ENCODE data around the gene TMEM255B.

DNA sequence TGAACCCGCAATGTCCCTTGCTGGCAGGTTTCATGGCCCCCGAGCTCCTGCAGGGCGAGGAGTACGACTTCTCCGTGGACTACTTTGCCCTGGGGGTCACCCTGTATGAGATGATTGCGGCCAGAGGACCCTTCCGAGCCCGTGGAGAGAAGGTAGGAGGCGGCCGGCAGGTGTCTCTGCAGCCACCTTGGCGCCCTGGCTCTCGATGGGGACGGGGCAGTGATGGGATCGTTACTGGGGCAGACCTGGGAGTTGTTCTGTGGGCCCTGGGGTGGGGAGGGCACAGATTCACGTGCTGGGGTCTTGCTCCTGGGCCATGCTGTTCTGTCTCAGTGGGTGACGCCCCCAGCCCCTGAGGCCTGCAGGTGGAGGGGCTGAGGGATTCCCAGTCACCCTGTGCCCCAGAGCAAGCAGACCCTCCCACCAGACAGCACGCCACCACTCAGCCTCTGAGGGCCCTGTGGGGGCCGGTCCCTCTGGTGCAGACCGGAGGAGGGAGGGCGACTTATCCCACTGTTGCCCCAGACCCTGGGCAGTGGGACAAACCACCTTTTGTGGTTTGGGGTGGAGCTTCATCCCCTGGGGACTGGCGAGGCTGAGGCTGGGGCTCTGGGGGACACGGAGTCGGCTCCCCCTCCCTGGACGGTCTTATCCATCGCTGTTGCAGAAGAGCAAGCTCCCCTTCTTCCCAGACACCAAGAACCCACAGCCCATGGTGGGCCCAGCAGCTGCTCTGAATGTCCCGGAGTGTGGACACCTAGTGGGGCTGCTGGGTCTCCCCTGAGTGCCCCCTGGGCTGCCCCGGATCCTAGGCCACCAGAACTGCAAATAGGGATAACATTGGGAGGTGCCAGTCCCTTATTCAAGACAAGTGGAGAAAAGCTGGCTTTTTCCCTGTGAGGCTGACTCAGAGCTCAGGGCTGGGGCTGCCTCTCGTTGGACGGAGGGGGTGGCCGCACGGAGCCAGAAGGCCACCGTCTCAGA lies 27.5 kb upstream of the TMEM255B start:
- TF ChIP-seq POLR2A (IDR thresholded peaks at IDR 0.05; ENCODE audit: low read length) (no peak), GATA1 (IDR thresholded peaks at IDR 0.05; ENCODE audit: low read depth, low read length) (no peak)
